HG03159 (cell line): ENCODE measurements around the gene UBAC2.
"Not testable (repeated sequence)": the region's sequence is repeated elsewhere in the genome, so short reads cannot be mapped to it uniquely, and the experiment has no call there.

Experiments used
- ATAC-seq: cut with Tn5 transposase; IDR thresholded peaks from one replicate; pipeline ENCODE4 v1.9.1; 2021; ENCODE audit warnings: mild to moderate bottlenecking, moderate library complexity; ENCODE audit not compliant: unreplicated experiment

The UBAC2 gene

DNA sequence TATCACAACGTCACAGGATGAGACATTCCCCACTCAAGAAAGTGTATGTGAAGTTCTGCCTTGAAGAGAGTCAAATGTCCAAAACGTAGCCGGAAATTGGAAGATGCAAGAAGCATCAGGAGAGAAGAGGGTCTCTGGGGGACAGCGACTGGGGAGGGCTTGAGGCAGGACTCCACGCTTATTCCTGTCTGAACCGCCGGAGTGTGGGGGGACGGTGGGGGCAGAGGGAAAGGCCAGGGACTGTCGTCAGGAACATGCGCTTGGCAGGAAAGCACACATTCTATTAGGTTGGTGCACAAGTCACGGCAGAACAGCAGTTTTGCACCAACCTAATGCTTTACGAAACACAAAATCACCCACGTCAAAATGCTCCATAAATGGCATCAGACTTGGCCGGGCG, 205.3 kb downstream of the UBAC2 start:
- ATAC-seq: no peak

DNA sequence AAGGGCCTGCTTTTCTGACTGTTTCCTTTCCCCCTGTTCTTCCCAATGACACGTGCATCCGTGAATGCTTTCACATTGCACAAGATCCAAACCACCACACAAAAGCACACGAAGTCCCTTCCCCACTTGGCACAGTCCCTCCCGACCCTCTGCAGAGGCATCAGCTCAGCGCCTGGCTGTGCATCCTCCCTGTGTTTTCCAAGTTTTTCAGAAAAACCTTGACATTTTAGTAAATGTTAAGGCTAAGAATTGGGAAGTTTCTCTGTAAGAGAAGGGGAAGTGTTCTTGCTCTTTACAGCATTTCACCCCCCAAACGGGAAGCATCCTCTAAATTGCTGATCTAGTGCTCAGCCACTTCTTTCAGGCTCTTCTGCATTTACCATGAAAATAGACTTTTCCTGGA, 206.1 kb downstream of the UBAC2 start:
- no peak for ATAC-seq

DNA sequence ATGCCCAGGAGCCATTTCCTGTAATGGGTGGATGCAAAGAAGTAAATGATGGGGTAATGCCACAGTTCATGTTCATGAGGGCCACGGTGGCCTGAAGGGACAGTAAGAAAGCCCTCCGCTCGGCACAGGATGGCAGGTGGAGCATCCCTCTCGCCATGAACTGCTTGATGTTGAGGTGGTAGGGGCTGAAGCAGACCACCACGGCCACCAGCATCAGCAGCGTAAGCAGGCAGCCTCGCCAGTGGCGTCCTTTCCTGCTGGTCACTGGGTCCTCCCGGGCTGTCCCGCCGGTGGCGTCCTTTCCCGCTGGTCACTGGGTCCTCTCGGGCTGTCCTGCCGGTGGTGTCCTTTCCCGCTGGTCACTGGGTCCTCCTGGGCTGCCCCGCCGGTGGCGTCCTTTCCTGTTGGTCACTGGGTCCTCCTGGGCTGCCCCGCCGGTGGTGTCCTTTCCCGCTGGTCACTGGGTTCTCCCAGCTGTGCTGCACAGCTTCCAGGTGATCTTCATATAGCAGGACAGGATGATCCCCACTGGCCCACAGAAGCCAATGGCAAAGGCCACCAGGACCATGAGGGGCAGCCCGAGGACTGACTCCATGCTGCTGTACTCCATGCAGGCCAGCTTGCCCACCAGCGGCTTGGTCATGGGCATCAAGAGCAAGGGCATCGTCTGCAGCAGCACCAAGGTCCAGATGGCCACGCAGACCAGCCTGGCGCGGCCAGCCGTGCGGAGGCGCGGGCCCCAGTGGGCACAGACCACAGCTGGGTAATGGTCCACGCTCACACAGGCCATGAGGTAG, 207.4 kb downstream of the UBAC2 start:
- ATAC-seq: no peak

DNA sequence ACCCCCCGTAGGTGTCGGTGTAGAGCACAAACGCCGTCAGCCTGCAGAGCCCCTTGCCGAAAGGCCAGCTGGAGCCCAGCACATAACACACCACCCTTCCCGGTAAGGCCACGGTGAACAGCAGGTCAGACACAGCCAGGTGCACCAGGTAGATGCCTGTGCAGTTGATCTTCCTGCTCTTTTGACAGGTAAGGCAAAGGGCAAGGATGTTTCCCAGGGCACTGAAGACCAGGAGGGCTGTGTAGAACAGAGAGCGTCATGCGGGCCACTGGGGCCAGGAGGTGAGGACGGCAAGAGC, 208.0 kb downstream of the UBAC2 start:
- no peak for ATAC-seq

DNA sequence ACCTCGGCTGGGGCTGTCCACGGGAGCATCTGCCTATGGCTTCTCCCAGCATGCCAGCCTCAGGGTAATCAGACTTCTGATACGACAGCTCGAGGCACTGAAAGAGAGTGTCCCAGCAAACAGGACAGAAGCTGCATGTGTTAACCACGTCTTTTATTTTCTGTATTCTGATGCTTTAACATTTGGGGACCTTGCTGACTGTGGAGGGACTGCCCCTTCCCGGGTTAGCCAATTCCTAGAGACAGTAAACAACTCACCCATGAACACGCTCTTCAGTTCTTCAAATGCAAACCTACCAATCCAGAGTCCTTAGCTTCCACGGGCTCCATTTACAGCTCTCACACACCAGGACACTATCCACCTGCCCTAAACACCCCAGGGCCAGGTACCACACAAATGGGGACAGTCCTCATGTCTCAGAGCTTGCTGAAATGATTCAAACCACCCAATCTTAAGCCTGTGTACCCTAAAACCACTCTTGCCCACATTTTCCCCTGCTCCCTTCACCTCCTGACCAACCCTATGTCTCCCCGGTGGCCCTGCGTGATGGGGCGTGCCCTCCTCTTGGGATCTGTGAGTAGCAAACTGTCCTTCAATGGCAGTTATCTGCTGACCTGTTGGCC, 208.9 kb downstream of the UBAC2 start:
- not testable (repeated sequence) for ATAC-seq

DNA sequence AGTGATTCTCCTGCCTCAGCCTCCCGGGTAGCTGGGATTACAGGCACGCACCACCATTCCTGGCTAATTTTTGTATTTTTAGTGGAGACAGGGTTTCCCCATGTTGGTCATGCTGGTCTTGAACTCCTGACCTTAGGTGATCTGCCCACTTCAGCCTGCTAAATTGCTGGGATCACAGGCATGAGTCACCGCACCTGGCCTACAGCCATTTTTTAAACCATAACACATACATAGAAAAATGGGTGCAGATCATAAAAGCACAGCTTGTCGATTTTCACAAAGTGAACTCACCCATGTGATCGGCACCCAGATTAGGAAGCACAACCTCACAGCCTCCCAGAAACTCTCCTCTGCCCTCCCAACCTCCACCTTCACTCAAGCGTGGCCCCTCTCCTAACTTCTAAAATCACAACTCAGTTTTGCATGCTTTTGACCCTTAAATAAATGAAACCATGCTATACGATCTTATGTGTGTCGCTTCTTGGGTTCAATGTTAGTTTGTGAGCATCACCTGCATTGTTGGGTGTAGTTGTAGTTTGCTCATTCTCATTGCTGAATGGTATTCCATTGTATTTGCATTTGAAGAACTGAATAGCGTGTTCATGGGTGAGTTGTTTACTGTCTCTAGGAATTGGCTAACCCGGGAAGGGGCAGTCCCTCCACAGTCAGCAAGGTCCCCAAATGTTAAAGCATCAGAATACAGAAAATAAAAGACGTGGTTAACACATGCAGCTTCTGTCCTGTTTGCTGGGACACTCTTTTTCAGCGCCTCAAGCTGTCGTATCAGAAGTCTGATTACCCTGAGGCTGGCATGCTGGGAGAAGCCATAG, 210.2 kb downstream of the UBAC2 start:
- ATAC-seq: not testable (repeated sequence)

DNA sequence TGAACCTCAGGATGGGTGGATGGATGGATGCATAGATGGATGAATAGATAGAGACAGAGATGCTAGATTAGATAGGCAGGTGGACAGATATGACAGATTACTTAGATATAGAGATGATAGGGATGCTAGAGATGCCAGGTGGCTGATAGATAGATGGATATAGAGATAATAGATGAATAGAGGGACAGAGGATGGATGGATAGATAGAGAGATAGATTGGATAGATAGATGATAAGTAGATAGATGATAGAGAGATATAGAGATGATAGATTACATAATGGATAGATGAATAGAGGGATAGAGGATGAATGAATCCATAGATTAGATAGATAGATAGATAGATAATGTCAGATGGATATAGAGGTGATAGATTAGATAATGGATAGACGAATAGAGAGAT, 212.2 kb downstream of the UBAC2 start:
- ATAC-seq: no peak

DNA sequence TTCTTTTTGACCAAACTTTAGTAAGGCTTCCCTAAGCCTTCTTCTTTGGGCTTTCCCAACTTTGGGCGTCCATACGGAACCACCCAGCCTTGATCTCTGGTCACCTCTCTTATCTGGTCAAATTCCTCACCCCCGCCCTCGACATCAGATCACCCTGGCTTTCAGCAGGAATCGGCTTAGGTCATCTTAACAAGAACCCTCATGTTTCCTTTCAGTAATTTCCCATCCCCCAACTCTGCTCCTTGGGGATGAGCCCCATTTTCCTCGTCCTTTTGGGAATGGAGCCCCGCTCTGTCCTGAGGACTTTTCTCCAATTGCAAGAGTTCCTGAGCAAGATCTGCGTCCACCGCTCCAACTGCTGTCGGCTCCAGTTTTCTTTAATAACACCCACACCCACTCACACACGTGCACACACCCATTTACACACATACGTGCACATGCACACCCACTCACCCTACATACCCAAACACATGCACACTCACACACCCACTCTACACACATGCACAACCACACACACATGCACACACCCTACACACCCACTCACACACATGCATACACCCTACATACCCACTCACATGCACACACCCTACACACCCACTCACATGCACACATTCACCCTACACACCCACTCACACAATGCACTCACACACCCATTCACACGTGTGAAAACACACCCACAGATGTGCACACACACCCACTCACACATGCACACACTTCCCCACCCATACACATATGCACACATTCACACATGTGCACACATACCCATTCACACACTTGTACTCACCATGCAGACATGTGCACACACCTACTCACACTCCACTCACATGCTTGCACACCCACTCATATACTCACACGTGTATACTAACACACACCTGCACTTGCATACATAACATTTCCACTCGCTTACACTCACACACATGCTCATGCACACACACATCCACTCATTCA, 213.7 kb downstream of the UBAC2 start:
- no peak for ATAC-seq

DNA sequence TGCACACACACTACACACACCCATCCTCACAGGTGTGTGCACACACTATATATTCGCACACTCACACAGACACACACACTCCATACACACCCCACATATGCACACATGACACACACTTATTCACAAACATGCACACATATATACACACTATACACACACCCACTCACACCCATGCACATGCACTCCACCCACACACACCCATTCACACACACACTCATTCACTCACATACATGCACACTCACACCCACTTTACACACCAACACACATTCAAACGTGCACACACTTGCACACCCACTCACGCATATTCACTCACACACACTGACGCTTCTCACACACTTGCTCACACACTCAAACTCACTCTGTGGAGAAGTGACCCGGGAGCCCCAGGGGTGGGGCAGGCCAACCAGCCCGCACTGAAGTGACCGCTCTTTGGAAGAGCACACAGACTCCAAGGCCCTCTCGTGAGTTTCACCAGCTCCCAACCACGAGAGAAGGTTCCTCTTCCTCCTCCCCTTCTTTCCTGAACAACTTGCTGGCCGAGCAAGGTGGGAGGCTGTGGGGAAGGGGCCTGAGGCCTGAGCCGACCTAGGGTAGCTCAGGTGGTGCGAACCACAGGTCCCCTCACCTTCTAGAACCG, 214.5 kb downstream of the UBAC2 start:
- no peak for ATAC-seq

DNA sequence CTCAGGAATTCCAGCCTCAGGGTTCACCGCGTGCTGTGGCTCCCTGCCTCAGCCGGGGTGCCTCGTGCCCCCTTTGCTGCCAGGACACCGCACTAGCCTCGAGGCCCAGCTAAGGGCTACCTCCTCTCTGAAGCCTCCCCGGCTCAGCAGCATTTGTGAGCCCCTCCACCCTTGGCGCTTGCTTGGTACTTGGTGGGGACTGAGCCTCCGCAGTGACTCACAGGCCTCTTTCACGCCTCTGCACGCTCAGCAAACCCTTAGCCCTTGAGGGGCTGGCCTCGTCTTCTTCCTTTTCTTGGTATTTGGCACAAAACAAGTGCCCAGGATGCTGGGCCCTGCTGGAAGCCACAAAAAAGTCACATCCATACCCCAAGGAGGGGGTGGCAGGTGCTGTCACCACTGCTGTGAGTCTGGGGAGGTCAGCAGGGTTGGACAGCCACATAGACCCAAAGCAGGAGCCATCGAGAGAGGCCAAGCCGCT, 215.2 kb downstream of the UBAC2 start:
- ATAC-seq: no peak

DNA sequence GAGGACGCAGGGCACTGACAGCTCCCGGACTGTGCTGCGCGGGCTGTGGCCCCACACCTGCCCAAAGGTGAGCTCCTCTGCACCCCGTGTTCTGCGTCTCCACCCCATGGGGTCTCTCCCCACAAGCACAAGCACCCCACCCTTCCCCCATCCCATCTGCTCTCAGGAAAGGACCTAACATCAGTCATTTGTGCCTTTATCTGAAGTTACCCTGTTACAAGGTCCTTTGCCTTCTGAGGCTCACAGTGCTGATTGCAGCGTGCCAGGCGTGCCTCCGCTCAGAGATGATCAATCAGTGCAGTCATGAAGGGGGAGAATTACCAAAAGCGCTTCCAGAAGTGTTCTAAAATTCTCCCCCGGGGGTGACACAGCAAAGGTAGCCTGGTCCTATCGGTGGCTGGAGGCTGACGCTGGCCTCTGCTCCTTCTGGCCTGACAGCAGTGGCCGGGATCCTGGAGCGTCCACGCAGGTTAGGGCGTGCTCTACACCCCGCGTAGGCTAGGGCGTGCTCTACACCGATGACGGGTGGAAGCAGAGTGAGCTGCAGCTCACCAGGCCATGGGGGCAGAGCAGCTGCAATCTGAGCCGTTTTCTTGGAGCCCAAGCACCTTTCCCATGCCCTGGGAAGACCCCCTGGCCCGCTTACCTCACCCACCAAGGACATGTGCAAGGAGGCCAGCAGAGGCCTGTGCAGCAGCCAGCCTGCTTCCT, 215.9 kb downstream of the UBAC2 start:
- no peak for ATAC-seq

DNA sequence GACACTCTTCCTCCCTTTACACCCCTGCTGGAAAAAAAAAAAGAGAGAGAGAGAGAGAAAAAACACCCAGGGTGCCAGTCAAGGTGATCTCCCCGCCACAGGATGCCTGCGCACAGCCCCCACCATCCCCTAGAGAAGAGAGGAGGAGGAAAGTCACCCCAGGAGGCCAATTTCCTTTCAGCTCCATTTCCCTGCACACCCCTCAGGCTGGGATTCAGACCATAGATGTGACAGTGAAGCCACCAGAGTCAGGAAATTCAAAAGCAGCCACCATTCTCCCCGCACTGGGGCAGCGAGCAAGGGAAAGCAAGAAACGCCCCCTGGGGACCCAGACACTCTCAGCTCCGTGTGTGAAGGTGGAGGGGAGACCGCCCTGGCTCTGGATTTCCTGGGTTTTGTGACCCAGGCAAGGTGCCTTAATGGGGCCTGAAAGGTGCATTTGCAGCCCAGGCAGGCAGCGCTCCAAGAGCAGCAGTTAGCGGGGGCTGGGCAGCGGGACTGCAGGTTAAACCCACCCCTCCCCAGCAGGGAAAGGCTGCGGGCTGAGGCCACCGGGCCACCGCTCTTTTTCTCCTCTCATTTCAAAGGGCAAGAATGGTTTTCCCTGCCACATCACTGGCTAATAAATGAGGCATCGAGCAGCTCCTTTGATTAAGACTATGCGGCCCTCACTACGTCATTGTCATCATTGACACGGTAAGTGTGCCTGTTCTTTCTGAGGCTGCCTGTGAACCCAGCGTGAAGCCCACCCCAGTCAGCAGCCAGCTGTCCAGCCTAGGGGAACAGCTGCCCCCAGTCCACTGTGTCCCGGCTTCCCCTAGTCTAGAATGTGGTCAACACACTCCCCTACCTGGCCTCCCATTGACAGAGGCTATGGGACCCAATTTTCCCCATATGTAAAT, 216.8 kb downstream of the UBAC2 start:
- ATAC-seq: no peak

DNA sequence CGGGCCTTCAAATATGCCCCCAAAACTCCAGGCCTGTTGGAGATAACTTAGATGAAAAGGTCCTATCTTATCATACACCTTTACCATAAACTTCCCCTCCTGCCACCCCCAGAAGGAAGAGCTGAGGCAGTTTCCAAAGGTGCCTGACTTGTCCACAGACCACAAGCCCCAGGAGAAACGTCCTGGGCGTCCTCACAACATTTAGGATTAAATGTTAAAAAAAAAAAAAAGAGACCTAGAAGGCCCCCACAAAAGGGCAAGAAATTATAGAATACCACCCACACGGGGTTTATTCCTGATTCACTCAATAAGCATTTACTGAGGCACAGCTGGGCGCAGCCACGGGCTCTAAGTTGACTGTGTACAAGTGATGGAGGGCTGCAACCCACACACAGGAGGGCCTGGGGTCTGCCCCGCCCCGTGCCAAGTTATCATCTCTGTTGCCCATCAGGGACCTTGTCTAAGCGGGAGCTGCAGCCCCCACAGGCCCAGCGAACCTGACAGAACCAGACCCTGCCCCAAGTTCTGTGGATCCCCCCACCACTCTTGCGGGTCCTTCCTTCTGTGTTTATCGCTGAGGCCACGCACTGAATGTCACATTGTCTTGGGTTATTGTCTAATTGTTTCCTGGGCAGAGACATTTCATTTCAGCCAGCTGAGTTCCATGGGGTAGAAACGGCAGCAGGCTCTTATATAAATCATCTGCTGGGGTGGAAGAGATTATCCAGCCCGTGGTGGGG, 217.6 kb downstream of the UBAC2 start:
- ATAC-seq: no peak

DNA sequence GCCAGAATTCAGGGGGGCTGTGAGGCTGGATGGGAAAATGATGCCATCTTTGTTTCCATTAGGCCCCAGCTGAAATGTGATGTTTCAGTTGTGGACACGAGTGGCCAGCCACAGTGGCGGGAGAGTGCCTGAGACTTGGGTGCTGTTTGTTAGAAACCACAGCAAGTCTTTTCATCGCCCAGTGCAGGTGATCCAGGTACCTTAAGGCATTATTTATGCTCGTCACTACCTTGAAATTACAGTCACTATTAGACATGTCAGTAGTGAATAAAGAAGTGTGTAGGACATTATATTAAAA, 218.1 kb downstream of the UBAC2 start:
- no peak for ATAC-seq

DNA sequence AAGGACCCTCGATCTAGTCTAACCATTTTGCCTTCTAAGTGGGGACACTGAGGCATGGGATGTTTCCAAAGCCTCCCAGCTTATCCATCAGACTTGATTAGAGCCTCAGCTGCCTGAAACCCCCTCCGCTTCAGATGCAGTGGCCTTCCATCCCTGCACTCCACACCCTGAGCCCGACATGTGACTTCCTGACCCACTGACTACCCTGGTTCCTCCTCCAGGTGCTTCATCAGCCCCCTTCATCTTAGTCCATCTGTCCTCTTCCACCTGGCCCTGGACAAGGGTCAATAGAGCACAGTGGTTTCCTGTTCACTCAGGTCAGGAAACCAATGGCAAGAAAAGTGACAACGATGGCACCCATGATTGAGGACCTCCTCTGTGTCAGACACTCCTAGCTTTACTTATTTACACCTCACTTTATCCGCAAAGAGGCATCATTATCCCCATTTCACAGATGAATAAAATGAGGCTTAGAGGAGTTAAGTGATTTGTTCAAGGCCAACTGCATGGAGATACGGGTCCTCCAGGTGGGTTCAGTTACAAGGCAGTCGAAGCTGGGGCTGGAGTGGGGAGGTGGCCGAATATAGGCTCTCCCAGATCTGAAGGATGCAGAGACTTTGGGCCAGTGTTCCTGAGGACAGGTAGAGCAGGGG, 219.1 kb downstream of the UBAC2 start:
- no peak for ATAC-seq

DNA sequence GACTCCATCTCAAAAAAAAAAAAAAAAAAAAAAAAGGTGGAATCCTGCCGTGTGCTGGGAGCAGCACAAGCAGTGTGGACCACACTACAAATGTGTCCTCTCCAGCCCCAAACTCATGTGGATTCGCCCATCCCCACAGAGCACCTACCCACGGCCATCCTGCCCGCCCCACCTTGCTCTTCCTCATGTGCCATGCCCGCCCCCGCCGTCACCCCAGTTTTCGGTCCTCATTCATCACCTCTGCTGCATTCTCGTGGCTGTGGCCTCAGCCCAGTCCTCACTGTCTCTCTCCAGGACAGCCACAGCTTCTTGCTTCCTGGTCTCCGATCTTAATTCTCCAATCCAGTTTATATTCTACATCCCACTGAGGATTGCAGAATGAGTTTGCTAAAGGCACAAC, 220.6 kb downstream of the UBAC2 start:
- ATAC-seq: no peak

DNA sequence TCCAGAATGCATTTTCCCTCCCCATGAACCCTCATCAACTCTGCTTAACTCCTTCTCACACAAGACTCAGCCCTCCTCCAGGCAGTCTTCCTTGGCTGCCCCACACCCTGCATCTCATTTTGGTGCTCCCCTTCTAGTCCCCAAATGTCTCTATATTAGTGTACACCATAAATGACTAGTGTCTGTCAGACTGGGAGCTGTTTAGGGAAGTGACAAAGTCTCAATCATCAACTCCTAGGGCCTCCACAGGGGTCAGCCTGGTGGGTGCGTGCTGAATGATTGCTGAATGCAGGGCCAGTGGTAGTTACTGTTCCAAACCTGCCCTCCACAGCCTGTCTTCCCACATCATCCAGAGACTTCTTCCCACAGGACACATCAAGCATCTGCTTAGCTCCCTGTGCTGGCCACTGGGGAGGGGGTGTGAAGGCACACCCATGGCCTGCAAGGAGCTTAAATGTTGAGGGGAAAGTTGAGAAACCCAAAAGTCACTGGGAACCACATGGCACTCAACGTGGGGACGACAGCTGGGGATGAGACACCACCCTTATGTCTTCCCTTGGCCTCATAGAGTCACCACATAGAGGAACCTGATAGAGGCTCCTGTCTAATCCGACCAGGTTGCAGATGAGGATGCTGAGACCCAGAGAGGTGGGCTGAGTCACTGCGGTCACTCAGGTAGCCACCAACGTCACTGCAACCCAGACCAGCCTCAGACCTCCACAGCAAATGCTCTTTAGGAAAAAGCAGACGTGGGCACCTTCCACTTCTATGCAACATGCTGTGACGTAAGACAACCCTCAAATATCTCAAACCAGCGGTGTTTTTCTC, 221.3 kb downstream of the UBAC2 start:
- ATAC-seq: no peak
